Common myeloid progenitor, CD34-positive (primary cell): ENCODE measurements around the gene CDC42BPA.

ENCODE experiments used
- CTCF ChIA-PET: fragments of 350-600 bp; sonication (Branson Sonifier 250); formaldehyde crosslinking; loops from one replicate; lab custom pipeline; 2021; ENCODE audit warnings: antibody characterized with exemption; lab: Charles Lee
- POLR2A ChIA-PET: fragments of 350-600 bp; sonication (Branson Sonifier 250); formaldehyde crosslinking; loops from one replicate; lab custom pipeline; 2021; ENCODE audit warnings: antibody characterized with exemption; lab: Charles Lee
- DNase-seq, 3 donors: peaks; one replicate each; pipeline versions ENCODE4 v3.0.0 to v3.0.0-alpha.2; 2013
- H3K27ac ChIP-seq, 2 experiments: 1 replicate in 1 of 2; 2 replicates in 1 of 2; pipeline ENCODE4 v1.7.0; 2013; ENCODE audit warnings: inconsistent platforms in 2 of 2, low read length in 2 of 2, mild to moderate bottlenecking in 2 of 2, low read depth in 1 of 2, moderate library complexity in 1 of 2; ENCODE audit not compliant: severe bottlenecking in 2 of 2, insufficient read depth in 1 of 2, poor library complexity in 1 of 2
- H3K27me3 ChIP-seq, 5 experiments: replicated peaks in 2 of 5; 1 replicate in 3 of 5; 2 replicates in 2 of 5; pipeline versions ENCODE4 v1.6.1 to v1.7.0; 2013; ENCODE audit warnings: low read length in 4 of 5, mild to moderate bottlenecking in 2 of 5, moderate library complexity in 2 of 5, inconsistent platforms in 1 of 5; ENCODE audit not compliant: insufficient read depth in 5 of 5, control insufficient read depth in 4 of 5
- H3K36me3 ChIP-seq, 4 experiments: 1 replicate in 2 of 4; 2 replicates in 2 of 4; pipeline versions ENCODE4 v1.6.1 to v1.7.0; 2013; ENCODE audit warnings: low read length in 3 of 4, control low read depth in 1 of 4, mild to moderate bottlenecking in 1 of 4; ENCODE audit not compliant: control insufficient read depth in 4 of 4, insufficient read depth in 4 of 4
- H3K4me1 ChIP-seq, 4 experiments: 1 replicate in 3 of 4; 2 replicates in 1 of 4; pipeline versions ENCODE4 v1.6.1 to v1.7.1; 2013; ENCODE audit warnings: low read length in 3 of 4, mild to moderate bottlenecking in 3 of 4, control low read depth in 1 of 4, inconsistent platforms in 1 of 4, moderate library complexity in 1 of 4; ENCODE audit not compliant: control insufficient read depth in 4 of 4, insufficient read depth in 4 of 4; ENCODE audit errors: control extremely low read depth in 1 of 4
- H3K4me3 ChIP-seq, 7 experiments: 1 replicate in 4 of 7; 2 replicates in 3 of 7; pipeline versions ENCODE4 v1.5.1 to v1.7.0; 2013; ENCODE audit warnings: mild to moderate bottlenecking in 7 of 7, low read length in 6 of 7, moderate library complexity in 6 of 7, inconsistent platforms in 2 of 7, low read depth in 2 of 7, control low read depth in 1 of 7; ENCODE audit not compliant: insufficient read depth in 4 of 7, control insufficient read depth in 1 of 7; ENCODE audit errors: extremely low read depth in 1 of 7
- H3K9me3 ChIP-seq, 5 experiments: 1 replicate in 4 of 5; 2 replicates in 1 of 5; pipeline versions ENCODE4 v1.6.1 to v1.7.1; 2013; ENCODE audit warnings: low read length in 4 of 5, mild to moderate bottlenecking in 2 of 5, inconsistent platforms in 1 of 5, low read depth in 1 of 5, moderate library complexity in 1 of 5; ENCODE audit not compliant: control insufficient read depth in 4 of 5, insufficient read depth in 2 of 5; ENCODE audit errors: control extremely low read depth in 1 of 5
- WGBS: methylation state at CpG from one replicate; pipeline ENCODE4 v1.1.5; 2013; ENCODE audit not compliant: insufficient coverage; 5-methylcytosine and 5-hydroxymethylcytosine counted together

CDC42BPA gene

DNA sequence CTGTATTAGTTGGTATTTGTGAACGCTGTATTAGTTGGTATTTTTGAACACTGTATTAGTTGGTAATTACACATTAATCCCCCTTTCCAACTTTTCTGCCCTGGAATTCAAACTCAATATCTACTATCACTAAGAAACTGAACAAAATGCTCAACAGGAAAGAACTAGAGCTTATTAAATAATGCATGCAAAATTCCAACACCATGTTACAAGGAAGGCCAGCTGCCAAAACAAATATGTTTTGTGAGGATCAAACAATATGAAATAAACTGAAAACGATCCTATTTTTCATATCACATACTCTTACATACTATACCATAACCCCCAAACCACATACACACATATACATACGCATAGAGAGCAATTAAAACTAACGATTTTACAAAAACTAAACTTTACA is 104.9 kb downstream of the CDC42BPA start:
- POLR2A ChIA-PET = no interaction called here
- no CpG with 5 or more reads among the region's 4 CpGs for WGBS
- CTCF ChIA-PET = no interaction called here

DNA sequence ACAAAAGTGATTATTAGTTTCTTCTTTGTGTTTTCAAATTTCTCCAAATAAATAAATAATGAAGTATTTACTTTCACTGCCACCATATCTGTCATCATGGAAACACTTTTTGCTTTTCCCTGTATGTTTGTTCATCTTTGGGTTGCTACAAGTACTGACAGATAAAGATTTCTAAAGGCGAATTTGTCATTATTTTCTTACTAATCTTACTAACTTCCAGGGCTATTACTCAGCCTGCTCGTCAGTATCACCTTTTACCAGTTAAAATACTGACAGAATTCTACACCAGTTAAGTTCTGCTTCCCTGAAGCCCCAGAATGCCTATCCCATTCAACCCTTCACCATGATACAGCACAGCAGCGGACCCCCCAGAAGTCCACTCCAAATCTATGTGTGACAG is 106.1 kb downstream of the CDC42BPA start:
- Histone ChIP-seq H3K4me3 (no peak overlapping the region), H3K36me3 (peaks cover 0 to 4% (median 1%) of the 10 kb centered on the region in 4 experiments), H3K27ac (no peak overlapping the region), H3K27me3 (no peaks in the 10 kb centered on the region), H3K9me3 (no peaks in the 10 kb centered on the region), H3K4me1 (no peaks in the 10 kb centered on the region)
- DNase-seq = no peak
- ChIA-PET POLR2A (no interaction called here), CTCF (no interaction called here)
- 86% methylated on average over 3 of the region's 3 CpGs for WGBS

More for the DNA sequence above, 104.9 kb downstream of the CDC42BPA start:
- Histone ChIP-seq H3K27ac (no peak overlapping the region), H3K4me1 (no peaks in the 10 kb centered on the region), H3K27me3 (no peaks in the 10 kb centered on the region), H3K9me3 (no peaks in the 10 kb centered on the region), H3K4me3 (no peak overlapping the region), H3K36me3 (peaks cover 0 to 4% (median 1%) of the 10 kb centered on the region in 4 experiments)
- no peak for DNase-seq

DNA sequence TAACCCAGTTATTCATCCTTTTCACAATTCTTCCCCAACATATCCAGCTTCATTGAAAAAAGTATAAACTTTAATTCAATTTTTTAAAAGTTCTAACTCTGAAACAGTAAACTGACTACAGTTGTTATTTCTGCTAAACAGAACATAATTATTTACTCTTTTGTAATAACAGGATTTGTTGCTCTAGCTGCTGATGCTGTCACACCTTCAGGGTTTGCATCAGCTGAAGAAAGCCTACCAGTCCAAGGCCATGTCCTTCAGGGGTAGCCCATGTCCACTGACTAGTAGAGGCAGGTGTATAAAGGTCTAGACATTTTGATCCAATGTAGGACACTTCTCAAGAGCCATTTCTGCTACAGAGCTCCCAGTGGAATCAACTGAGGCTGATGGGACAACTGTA is 107.7 kb downstream of the CDC42BPA start:
- ChIA-PET CTCF (interaction anchor here (1.0 to 1.4 kb wide), 2 partner anchors 9 to 24 kb away, joined by 3 to 4 read pairs; no protein-coding TSS in a partner anchor), POLR2A (no interaction called here)
- no peak for DNase-seq
- Histone ChIP-seq H3K4me1 (no peaks in the 10 kb centered on the region), H3K9me3 (no peaks in the 10 kb centered on the region), H3K27ac (no peak overlapping the region), H3K27me3 (no peaks in the 10 kb centered on the region), H3K36me3 (peaks cover 0 to 4% (median 1%) of the 10 kb centered on the region in 4 experiments), H3K4me3 (no peak overlapping the region)

DNA sequence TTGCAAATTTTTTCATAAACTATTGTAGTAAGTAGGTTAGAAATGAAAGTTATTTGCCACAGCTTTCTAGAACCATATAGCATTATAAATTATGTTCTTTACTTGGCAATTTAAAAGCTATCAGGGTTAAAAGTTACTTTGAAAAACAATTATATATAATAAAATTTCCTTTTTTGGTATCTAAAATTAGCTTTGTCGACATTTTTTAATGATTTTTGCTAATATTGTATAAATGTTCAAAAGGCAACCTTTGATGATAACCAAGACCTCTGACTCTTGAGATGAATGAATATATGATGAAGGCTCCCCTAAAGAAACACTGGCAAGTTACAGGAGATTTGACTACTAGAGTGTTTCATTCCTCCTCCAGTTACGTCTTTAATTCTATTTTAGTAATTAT is 121.2 kb downstream of the CDC42BPA start:
- no peak for DNase-seq
- no peaks in the 10 kb centered on the region for H3K36me3 ChIP-seq
- no peaks in the 10 kb centered on the region for H3K9me3 ChIP-seq
- no peak overlapping the region for H3K4me3 ChIP-seq
- H3K27ac ChIP-seq = no peak overlapping the region
- CTCF ChIA-PET = no interaction called here
- POLR2A ChIA-PET = no interaction called here
- H3K27me3 ChIP-seq = no peaks in the 10 kb centered on the region
- WGBS = 100% methylated on average over 1 of the region's 2 CpGs
- no peaks in the 10 kb centered on the region for H3K4me1 ChIP-seq

DNA sequence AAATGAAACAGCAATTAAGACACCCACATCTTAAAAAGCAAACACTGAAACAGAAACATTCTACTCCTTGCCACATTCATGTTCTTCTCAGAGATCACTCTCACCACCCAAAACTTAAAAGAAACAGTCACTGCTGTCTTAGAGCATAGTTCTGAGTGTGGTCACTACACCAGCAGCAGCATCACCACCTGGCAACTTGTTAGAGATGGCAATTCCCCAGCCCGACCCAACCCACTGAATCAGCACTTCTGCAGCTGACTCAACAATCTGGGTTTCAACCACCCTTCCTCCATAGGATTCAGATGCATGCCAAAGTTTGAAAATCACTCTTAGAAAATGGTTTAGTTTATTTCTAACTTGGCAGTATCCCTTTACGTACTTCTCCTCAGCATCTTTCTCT is 126.1 kb downstream of the CDC42BPA start:
- peaks cover 0 to 2% (median 0%) of the 10 kb centered on the region in 4 experiments for H3K36me3 ChIP-seq
- H3K27me3 ChIP-seq = no peaks in the 10 kb centered on the region
- no peak overlapping the region for H3K27ac ChIP-seq
- peak; percentile 58 to 93 (median 92) for DNase-seq
- WGBS = 0% methylated on average over 1 of the region's 2 CpGs
- H3K9me3 ChIP-seq = no peaks in the 10 kb centered on the region
- H3K4me3 ChIP-seq = no peak overlapping the region
- CTCF ChIA-PET = no interaction called here
- POLR2A ChIA-PET = no interaction called here
- no peaks in the 10 kb centered on the region for H3K4me1 ChIP-seq

DNA sequence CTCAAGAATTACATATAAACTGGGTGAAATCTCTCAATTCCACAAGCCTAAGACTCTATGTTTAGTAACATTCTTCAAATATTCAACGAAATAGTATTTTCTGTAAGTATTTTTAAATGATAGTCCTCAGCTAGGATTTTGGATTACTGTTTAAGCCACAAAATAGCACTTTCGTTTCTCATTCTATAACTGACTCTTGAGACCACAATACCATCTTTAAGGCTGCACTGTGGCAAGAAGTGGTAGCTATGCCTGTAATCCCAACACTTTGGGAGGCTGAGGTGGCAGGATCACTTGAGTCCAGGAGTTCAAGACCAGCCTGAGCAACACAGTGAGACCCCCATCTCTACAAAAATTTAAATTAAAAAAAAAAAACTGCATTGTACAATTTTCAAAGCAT is 126.7 kb downstream of the CDC42BPA start:
- CTCF ChIA-PET = no interaction called here
- DNase-seq = no peak
- Histone ChIP-seq H3K9me3 (no peaks in the 10 kb centered on the region), H3K4me3 (no peak overlapping the region), H3K4me1 (no peaks in the 10 kb centered on the region), H3K36me3 (peaks cover 0 to 2% (median 0%) of the 10 kb centered on the region in 4 experiments), H3K27me3 (no peaks in the 10 kb centered on the region), H3K27ac (no peak overlapping the region)
- POLR2A ChIA-PET = no interaction called here
- WGBS = no CpG with 5 or more reads among the region's 2 CpGs

DNA sequence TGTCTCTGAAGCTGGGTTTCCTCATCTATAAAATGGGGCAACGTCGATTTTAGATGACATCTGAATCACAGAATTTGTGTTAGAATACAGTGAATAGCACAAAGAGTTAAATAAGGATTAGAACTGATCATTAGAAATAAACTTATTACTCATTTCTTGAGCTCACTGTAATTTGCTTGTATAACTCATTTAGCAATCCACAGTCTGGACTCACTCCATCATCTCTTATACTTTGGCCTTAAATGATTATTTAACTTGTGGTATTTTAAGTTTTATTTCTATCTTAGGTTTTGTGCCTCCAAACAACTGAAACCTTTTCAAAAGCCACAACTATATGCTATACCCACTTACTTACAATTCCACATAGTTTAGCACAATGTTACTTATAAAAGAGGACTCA is 128.0 kb downstream of the CDC42BPA start:
- POLR2A ChIA-PET = no interaction called here
- DNase-seq = no peak
- Histone ChIP-seq H3K9me3 (no peaks in the 10 kb centered on the region), H3K27ac (no peak overlapping the region), H3K36me3 (peaks cover 0 to 2% (median 0%) of the 10 kb centered on the region in 4 experiments), H3K4me3 (no peak overlapping the region), H3K27me3 (no peaks in the 10 kb centered on the region), H3K4me1 (no peaks in the 10 kb centered on the region)
- CTCF ChIA-PET = no interaction called here
- no CpG with 5 or more reads among the region's 2 CpGs for WGBS
